ENCODE results near the gene SHROOM2. TPM values are rescaled to one million over a fixed set of nuclear protein-coding genes. Genes with fewer than 3 reads are reported as not detected.
"Not testable (repeated sequence)": the region's sequence is repeated elsewhere in the genome, so short reads cannot be mapped to it uniquely, and the experiment has no call there.

Gene SHROOM2
- total and polyA plus RNA-seq, 8 donors, result 5.6 to 15.0 (median 13.7) TPM

- no peak overlapping the region for H3K27ac ChIP-seq
- TF ChIP-seq CTCF (IDR thresholded peaks at IDR 0.05), result no peak
- peak in 1 of 4 donors; percentile 41 for DNase-seq
- H3K27me3 ChIP-seq, result peaks cover 13 to 30% of the 10 kb centered on the region in 2 donors
- no peaks in the 10 kb centered on the region for H3K36me3 ChIP-seq
- no peaks in the 10 kb centered on the region for H3K9me3 ChIP-seq
- ATAC-seq, result no peak
- H3K4me3 ChIP-seq, result no peak overlapping the region
- intact Hi-C loops (cut with DNase I), result no loop called here
- no peaks in the 10 kb centered on the region for H3K4me1 ChIP-seq
Observed at GRCh38 chrX:9767375-9767774, 18.9 kb upstream of the SHROOM2 start.

GRCh38 chrX:9768321-9768839 is 17.8 kb upstream of the SHROOM2 start:
- peaks cover 13 to 30% of the 10 kb centered on the region in 2 donors for H3K27me3 ChIP-seq
- H3K27ac ChIP-seq; ATAC-seq; DNase-seq; H3K4me1 ChIP-seq; intact Hi-C loops (cut with DNase I); H3K36me3 ChIP-seq; H3K9me3 ChIP-seq; H3K4me3 ChIP-seq: not testable (repeated sequence)

- H3K36me3 ChIP-seq, result no peaks in the 10 kb centered on the region
- no peak overlapping the region for H3K27ac ChIP-seq
- H3K4me1 ChIP-seq, result no peaks in the 10 kb centered on the region
- H3K27me3 ChIP-seq, result peaks cover 9 to 13% of the 10 kb centered on the region in 2 donors
- no peak overlapping the region for H3K4me3 ChIP-seq
- intact Hi-C loops (cut with DNase I), result no loop called here
- DNase-seq (no peak), ATAC-seq (no peak)
- no peaks in the 10 kb centered on the region for H3K9me3 ChIP-seq
- no peak for TF ChIP-seq CTCF (IDR thresholded peaks at IDR 0.05)
Observed at GRCh38 chrX:9770319-9770718, 15.9 kb upstream of the SHROOM2 start.

- Histone ChIP-seq H3K27me3 (no peaks in the 10 kb centered on the region), H3K9me3 (no peaks in the 10 kb centered on the region), H3K4me3 (no peak overlapping the region), H3K36me3 (no peaks in the 10 kb centered on the region), H3K27ac (no peak overlapping the region), H3K4me1 (no peaks in the 10 kb centered on the region)
- ATAC-seq, result no peak
- DNase-seq, result no peak
- TF ChIP-seq CTCF (IDR thresholded peaks at IDR 0.05), result no peak
- intact Hi-C loops (cut with DNase I), result no loop called here
Observed at GRCh38 chrX:9772943-9773342, 13.3 kb upstream of the SHROOM2 start.

GRCh38 chrX:9775930-9776329 is 10.3 kb upstream of the SHROOM2 start:
- Histone ChIP-seq H3K27me3 (no peaks in the 10 kb centered on the region), H3K4me3 (no peak overlapping the region), H3K4me1 (no peaks in the 10 kb centered on the region), H3K36me3 (no peaks in the 10 kb centered on the region), H3K9me3 (no peaks in the 10 kb centered on the region), H3K27ac (no peak overlapping the region)
- intact Hi-C loops (cut with DNase I), result no loop called here
- DNase-seq (no peak), ATAC-seq (no peak)
- no peak for TF ChIP-seq CTCF (IDR thresholded peaks at IDR 0.05)

- H3K4me3 ChIP-seq, result no peak overlapping the region
- intact Hi-C loops (cut with DNase I), result no loop called here
- no peaks in the 10 kb centered on the region for H3K4me1 ChIP-seq
- H3K9me3 ChIP-seq, result no peaks in the 10 kb centered on the region
- no peak for DNase-seq
- H3K36me3 ChIP-seq, result no peaks in the 10 kb centered on the region
- no peak overlapping the region for H3K27ac ChIP-seq
- peaks cover 6 to 23% of the 10 kb centered on the region in 2 donors for H3K27me3 ChIP-seq
- no peak for ATAC-seq
- TF ChIP-seq CTCF (IDR thresholded peaks at IDR 0.05), result no peak
Observed at GRCh38 chrX:9781941-9782340, 4.3 kb upstream of the SHROOM2 start.
